Stimulated activated CD4-positive, alpha-beta T cell treated with anti-CD3 and anti-CD28 coated beads, Interleukin-1b, Interleukin-23, amount 100 ng/mL, for 24 hours (primary cell): Measurements from ENCODE around the gene FBRSL1.
"Not testable (repeated sequence)": the region's sequence is repeated elsewhere in the genome, so short reads cannot be mapped to it uniquely, and the experiment has no call there.

ENCODE experiments used
- DNase-seq, 4 experiments: peaks; one replicate each; pipeline ENCODE4 v3.0.0-alpha.2; 2020; ENCODE audit warnings: low read depth in 4 of 4, low spot score in 1 of 4

Gene FBRSL1

GRCh38 chr12:132470397-132470796 is 19.6 kb upstream of the FBRSL1 start:
- DNase-seq = no peak

- DNase-seq = no peak
Measured at GRCh38 chr12:132471011-132471857, 18.7 kb upstream of the FBRSL1 start.

- DNase-seq = no peak
Measured at GRCh38 chr12:132471858-132472255, 18.1 kb upstream of the FBRSL1 start.

- DNase-seq = no peak
Measured at GRCh38 chr12:132472386-132472785, 17.6 kb upstream of the FBRSL1 start.

- no peak for DNase-seq
Measured at GRCh38 chr12:132474237-132474741, 15.7 kb upstream of the FBRSL1 start.

- DNase-seq = not testable (repeated sequence)
Measured at GRCh38 chr12:132474799-132475303, 15.1 kb upstream of the FBRSL1 start.

- no peak for DNase-seq
Measured at GRCh38 chr12:132475304-132476037, 14.5 kb upstream of the FBRSL1 start.

GRCh38 chr12:132476038-132476414 is 13.9 kb upstream of the FBRSL1 start:
- no peak for DNase-seq

- no peak for DNase-seq
Measured at GRCh38 chr12:132476421-132476820, 13.5 kb upstream of the FBRSL1 start.

- no peak for DNase-seq
Measured at GRCh38 chr12:132477017-132477702, 12.8 kb upstream of the FBRSL1 start.

- DNase-seq = no peak
Measured at GRCh38 chr12:132477703-132478432, 12.1 kb upstream of the FBRSL1 start.

- DNase-seq = no peak
Measured at GRCh38 chr12:132478433-132478803, 11.5 kb upstream of the FBRSL1 start.

GRCh38 chr12:132478845-132479244 is 11.1 kb upstream of the FBRSL1 start:
- DNase-seq = no peak

GRCh38 chr12:132479291-132479690 is 10.7 kb upstream of the FBRSL1 start:
- DNase-seq = no peak

GRCh38 chr12:132479938-132480622 is 9.9 kb upstream of the FBRSL1 start:
- DNase-seq = no peak

- DNase-seq = no peak
Measured at GRCh38 chr12:132480623-132481132, 9.3 kb upstream of the FBRSL1 start.

GRCh38 chr12:132481345-132481744 is 8.6 kb upstream of the FBRSL1 start:
- no peak for DNase-seq

GRCh38 chr12:132481771-132482745 is 7.9 kb upstream of the FBRSL1 start:
- no peak for DNase-seq

GRCh38 chr12:132482771-132483170 is 7.2 kb upstream of the FBRSL1 start:
- DNase-seq = no peak
